Gastrocnemius medialis (tissue), 4 donors: Measurements from ENCODE around the gene FRMPD4. TPM values are rescaled to one million over a fixed set of nuclear protein-coding genes. Genes with fewer than 3 reads are reported as not detected.
"Not testable (repeated sequence)": the region's sequence is repeated elsewhere in the genome, so short reads cannot be mapped to it uniquely, and the experiment has no call there.

ENCODE experiments used
- ATAC-seq, 2 donors: fragments of 150-250 bp; one replicate each; pipeline ENCODE4 v1.9.1; 2016
- DNase-seq, 2 donors: peaks; one replicate each; pipeline ENCODE4 v3.0.0-alpha.2; 2019
- H3K27ac ChIP-seq, 4 donors: fragments of 200-600 bp; sonication (generic); 1 replicate in 1 of 4; 2 replicates in 3 of 4; pipeline ENCODE4 v1.5.1; 2016 to 2018; ENCODE audit warnings: mild to moderate bottlenecking in 2 of 4, moderate library complexity in 1 of 4
- H3K27me3 ChIP-seq, 3 donors: fragments of 200-600 bp; sonication (generic) in 2 of 3; 1 replicate in 1 of 3; 2 replicates in 2 of 3; pipeline versions ENCODE4 v1.5.1 to v1.6.0; 2016 to 2019; ENCODE audit warnings: mild to moderate bottlenecking in 1 of 3, moderate library complexity in 1 of 3
- H3K36me3 ChIP-seq, 2 donors: fragments of 200-600 bp; sonication (generic) in 1 of 2; one replicate each; pipeline ENCODE4 v1.5.1; 2017 to 2018
- H3K4me1 ChIP-seq, 2 donors: fragments of 200-600 bp; sonication (generic) in 1 of 2; one replicate each; pipeline ENCODE4 v1.5.1; 2016 to 2017; ENCODE audit warnings: mild to moderate bottlenecking in 2 of 2
- H3K4me3 ChIP-seq, 4 donors: fragments of 200-600 bp; sonication (generic) in 3 of 4; 1 replicate in 1 of 4; 2 replicates in 3 of 4; pipeline ENCODE4 v1.5.1; 2016 to 2019; ENCODE audit warnings: mild to moderate bottlenecking in 2 of 4
- H3K9me3 ChIP-seq, 3 donors: fragments of 200-600 bp; sonication (generic) in 2 of 3; 1 replicate in 1 of 3; 2 replicates in 2 of 3; pipeline ENCODE4 v1.5.1; 2016 to 2019
- POLR2A ChIP-seq, 2 donors: fragments of 450-650 bp; IDR thresholded peaks; one replicate each; pipeline ENCODE4 v1.6.1; 2017; ENCODE audit warnings: antibody characterized with exemption in 2 of 2, mild to moderate bottlenecking in 2 of 2, moderate library complexity in 2 of 2
- in situ Hi-C, 4 donors: fragments of 200-750 bp; cut with MboI; loops; one replicate each; pipeline versions ENCODE4 v1.15.0 to v1.8.0; 2017; ENCODE audit warnings: low sequenced_read_pairs in 4 of 4
- intact Hi-C: fragments of 100-400 bp; cut with DNase I; formaldehyde crosslinking; loops from one replicate; pipeline ENCODE4 v1.15.1; 2023; ENCODE audit warnings: low total_unique reads
- total RNA-seq, 4 donors: library from RNA; depleted of rRNA; stranded (reverse); fragments of >200 nt; gene quantifications; one replicate each; pipeline versions ENCODE4 v1.1.0 to v1.2.3, GENCODE V29; 2016
- TF ChIP-seq, protein P1 (sequence below), 5 experiments: fragments of 450-650 bp in 3 of 5; fragments of 200-600 bp in 2 of 5; sonication (generic) in 2 of 5; IDR thresholded peaks in 4 of 5; conservative IDR thresholded peaks in 1 of 5; 1 replicate in 4 of 5; 2 replicates in 1 of 5; pipeline ENCODE4 v1.5.1; 2016 to 2019; ENCODE audit warnings: antibody characterized with exemption in 5 of 5, mild to moderate bottlenecking in 3 of 5, moderate library complexity in 3 of 5

FRMPD4 gene
- total RNA-seq, 4 donors from 2014 or later: 0.02 TPM; not detected in 3

DNA sequence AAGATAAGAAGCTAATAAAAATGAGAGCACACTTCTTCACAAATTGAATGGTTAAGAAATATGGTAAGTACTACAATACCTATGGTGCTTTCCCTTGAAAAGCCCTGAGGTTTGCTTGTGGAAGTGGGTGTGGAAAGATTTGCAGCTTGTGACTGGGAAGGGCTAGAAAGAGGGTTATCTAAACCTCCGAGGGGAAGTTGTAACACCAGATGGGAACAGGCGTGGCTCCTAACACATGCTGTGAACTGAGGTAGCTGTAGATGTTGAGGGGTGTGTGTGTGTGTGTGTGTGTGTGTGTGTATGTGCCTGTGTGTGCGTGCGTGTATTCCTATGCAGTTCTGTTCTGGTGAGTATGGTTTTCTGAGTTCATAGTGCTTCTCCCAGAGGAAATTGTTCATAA is 21.5 kb downstream of the FRMPD4 start:
- no peaks in the 10 kb centered on the region for H3K9me3 ChIP-seq
- H3K4me1 ChIP-seq: no peaks in the 10 kb centered on the region
- no peaks in the 10 kb centered on the region for H3K36me3 ChIP-seq
- no peak overlapping the region for H3K27ac ChIP-seq
- in situ Hi-C loops: no loop called here
- no peak overlapping the region for H3K4me3 ChIP-seq
- TF ChIP-seq POLR2A (IDR thresholded peaks at IDR 0.05): no peak
- TF ChIP-seq, protein P1, sequence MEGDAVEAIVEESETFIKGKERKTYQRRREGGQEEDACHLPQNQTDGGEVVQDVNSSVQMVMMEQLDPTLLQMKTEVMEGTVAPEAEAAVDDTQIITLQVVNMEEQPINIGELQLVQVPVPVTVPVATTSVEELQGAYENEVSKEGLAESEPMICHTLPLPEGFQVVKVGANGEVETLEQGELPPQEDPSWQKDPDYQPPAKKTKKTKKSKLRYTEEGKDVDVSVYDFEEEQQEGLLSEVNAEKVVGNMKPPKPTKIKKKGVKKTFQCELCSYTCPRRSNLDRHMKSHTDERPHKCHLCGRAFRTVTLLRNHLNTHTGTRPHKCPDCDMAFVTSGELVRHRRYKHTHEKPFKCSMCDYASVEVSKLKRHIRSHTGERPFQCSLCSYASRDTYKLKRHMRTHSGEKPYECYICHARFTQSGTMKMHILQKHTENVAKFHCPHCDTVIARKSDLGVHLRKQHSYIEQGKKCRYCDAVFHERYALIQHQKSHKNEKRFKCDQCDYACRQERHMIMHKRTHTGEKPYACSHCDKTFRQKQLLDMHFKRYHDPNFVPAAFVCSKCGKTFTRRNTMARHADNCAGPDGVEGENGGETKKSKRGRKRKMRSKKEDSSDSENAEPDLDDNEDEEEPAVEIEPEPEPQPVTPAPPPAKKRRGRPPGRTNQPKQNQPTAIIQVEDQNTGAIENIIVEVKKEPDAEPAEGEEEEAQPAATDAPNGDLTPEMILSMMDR (IDR thresholded peaks at IDR 0.05 in 4 of 5, conservative IDR thresholded peaks at IDR 0.05 in 1 of 5): no peak
- intact Hi-C loops: no loop called here
- ATAC-seq: no peak
- no peak for DNase-seq
- H3K27me3 ChIP-seq: no peaks in the 10 kb centered on the region

DNA sequence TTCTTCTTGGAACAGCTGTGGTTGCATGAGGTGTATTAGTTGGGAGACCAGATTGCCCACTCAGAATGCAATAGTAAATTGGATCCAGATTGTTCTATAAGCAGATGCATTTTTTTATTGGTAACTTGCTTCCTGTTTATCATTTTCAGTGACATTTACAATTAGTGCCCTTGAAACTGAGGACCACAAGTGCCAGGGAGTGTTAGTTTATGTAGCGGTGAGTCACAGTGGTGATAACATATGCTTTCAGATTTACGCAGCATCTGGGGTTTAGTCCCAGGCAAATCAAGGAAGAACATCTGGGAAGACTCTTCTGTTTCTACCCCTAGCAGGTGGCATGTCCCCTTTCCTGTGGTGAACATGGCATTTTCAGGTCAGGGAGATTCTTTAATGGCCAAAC is 24.1 kb downstream of the FRMPD4 start:
- in situ Hi-C loops: no loop called here
- no peaks in the 10 kb centered on the region for H3K27me3 ChIP-seq
- H3K4me1 ChIP-seq: no peaks in the 10 kb centered on the region
- no peak overlapping the region for H3K4me3 ChIP-seq
- no peaks in the 10 kb centered on the region for H3K9me3 ChIP-seq
- H3K36me3 ChIP-seq: no peaks in the 10 kb centered on the region
- H3K27ac ChIP-seq: no peak overlapping the region
- DNase-seq (no peak), ATAC-seq (no peak)
- TF ChIP-seq POLR2A (IDR thresholded peaks at IDR 0.05): no peak
- TF ChIP-seq, protein P1 (IDR thresholded peaks at IDR 0.05 in 4 of 5, conservative IDR thresholded peaks at IDR 0.05 in 1 of 5): no peak
- intact Hi-C loops: no loop called here

DNA sequence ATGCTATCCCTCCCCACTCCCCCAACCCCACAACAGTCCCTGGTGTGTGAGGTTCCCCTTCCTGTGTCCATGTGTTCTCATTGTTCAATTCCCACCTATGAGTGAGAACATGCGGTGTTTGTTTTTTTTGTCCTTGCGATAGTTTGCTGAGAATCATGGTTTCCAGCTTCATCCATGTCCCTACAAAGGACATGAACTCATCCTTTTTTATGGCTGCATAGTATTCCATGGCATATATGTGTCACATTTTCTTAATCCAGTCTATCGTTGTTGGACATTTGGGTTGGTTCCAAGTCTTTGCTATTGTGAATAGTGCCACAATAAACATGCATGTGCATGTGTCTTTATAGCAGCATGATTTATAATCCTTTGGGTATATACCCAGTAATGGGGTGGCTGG is 25.9 kb downstream of the FRMPD4 start:
- H3K27ac ChIP-seq, H3K36me3 ChIP-seq, DNase-seq, H3K27me3 ChIP-seq, H3K4me1 ChIP-seq, H3K4me3 ChIP-seq, in situ Hi-C loops, ATAC-seq, H3K9me3 ChIP-seq, intact Hi-C loops: not testable (repeated sequence)

DNA sequence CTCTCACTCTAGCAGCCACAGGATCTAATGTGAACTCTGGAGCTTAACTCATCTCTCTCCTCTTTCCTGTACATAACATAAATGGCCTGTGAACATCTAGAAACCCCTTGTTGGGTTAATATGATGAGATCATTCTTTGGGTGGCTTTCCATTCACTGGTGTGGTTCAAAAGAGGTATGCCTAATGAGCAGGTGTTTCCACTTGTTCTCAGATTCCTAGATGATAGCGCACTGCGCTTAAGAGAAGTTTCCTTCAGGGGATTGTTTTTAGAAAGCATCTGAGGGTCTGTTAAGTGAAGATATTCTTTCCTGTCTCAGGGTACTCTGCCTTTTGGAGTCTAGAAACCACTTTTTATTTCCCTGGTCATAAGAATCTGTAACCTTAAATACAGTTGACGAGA is 32.5 kb downstream of the FRMPD4 start:
- no peak for TF ChIP-seq POLR2A (IDR thresholded peaks at IDR 0.05)
- TF ChIP-seq, protein P1 (IDR thresholded peaks at IDR 0.05 in 4 of 5, conservative IDR thresholded peaks at IDR 0.05 in 1 of 5): no peak
- Histone ChIP-seq H3K27ac (no peak overlapping the region), H3K4me1 (no peaks in the 10 kb centered on the region), H3K9me3 (no peaks in the 10 kb centered on the region), H3K36me3 (no peaks in the 10 kb centered on the region), H3K4me3 (no peak overlapping the region), H3K27me3 (no peaks in the 10 kb centered on the region)
- in situ Hi-C loops (no loop called here), intact Hi-C loops (no loop called here)
- DNase-seq (no peak), ATAC-seq (no peak)

DNA sequence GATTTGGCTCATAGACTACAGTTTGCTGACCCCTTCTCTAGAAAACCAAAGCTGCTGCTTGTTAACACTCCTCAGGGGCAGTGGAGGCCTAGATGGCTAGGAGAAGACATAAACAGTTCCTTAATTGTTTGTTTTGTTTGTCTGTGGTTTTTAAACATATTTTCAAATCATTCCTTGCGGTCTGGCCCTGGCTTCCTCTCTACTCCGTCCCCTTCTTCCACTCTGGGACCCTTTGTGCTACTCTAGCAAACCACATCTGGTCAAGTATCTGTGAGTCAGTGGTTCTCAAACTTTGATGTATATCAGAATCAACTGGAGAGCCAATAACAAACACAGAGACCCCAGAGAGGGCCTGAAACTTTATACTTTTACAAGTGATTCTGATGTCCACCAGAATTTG is 36.1 kb downstream of the FRMPD4 start:
- Histone ChIP-seq H3K4me1 (no peaks in the 10 kb centered on the region), H3K4me3 (no peak overlapping the region), H3K9me3 (no peaks in the 10 kb centered on the region), H3K27me3 (peaks cover 0 to 4% (median 0%) of the 10 kb centered on the region in 3 donors), H3K36me3 (no peaks in the 10 kb centered on the region), H3K27ac (no peak overlapping the region)
- in situ Hi-C loops (no loop called here), intact Hi-C loops (no loop called here)
- ATAC-seq: no peak
- no peak for TF ChIP-seq POLR2A (IDR thresholded peaks at IDR 0.05)
- TF ChIP-seq, protein P1 (IDR thresholded peaks at IDR 0.05 in 4 of 5, conservative IDR thresholded peaks at IDR 0.05 in 1 of 5): no peak
- DNase-seq: no peak
